ENCODE results near the gene SRSF8. TPM values are rescaled to one million over a fixed set of nuclear protein-coding genes. Genes with fewer than 3 reads are reported as not detected.

Gene SRSF8
- total RNA-seq, 1 donor from 2014 or later = 33.3 TPM

- no peak for TF ChIP-seq CTCF (IDR thresholded peaks at IDR 0.05; ENCODE audit: unreplicated experiment)
- no peaks in the 10 kb centered on the region for H3K9me3 Mint-ChIP-seq
- DNase-seq (ENCODE audit: low spot score in 2 of 2, unreplicated experiment in 2 of 2) = no peak
- H3K27ac Mint-ChIP-seq = no peak overlapping the region
- no peak overlapping the region for H3K4me3 Mint-ChIP-seq
- no peaks in the 10 kb centered on the region for H3K27me3 Mint-ChIP-seq (ENCODE audit: low read depth)
- H3K36me3 Mint-ChIP-seq = no peaks in the 10 kb centered on the region
- H3K4me1 Mint-ChIP-seq = peaks cover 16% of the 10 kb centered on the region
Observed at GRCh38 chr11:95086836-95087570, 20.3 kb downstream of the SRSF8 start.

- no peak for DNase-seq (ENCODE audit: low spot score in 2 of 2, unreplicated experiment in 2 of 2)
- no peak for TF ChIP-seq CTCF (IDR thresholded peaks at IDR 0.05; ENCODE audit: unreplicated experiment)
- peaks cover 18% of the 10 kb centered on the region for H3K4me1 Mint-ChIP-seq
Observed at GRCh38 chr11:95088946-95089619, 22.4 kb downstream of the SRSF8 start.

GRCh38 chr11:95089620-95090542, 23.2 kb downstream of the SRSF8 start, which contains the start of gene ENDOD1:
Gene ENDOD1 (plus strand): TSS chr11:95089846. CDS start chr11:95089928, 82 bp downstream.
- Mint-ChIP-seq H3K4me3 (peak within 1 kb of the TSS; percentile 89), H3K9me3 (no peaks in the 10 kb centered on the region), H3K27ac (peak within 1 kb of the TSS; percentile 85), H3K36me3 (no peaks in the 10 kb centered on the region), H3K4me1 (peaks cover 18% of the 10 kb centered on the region), H3K27me3 (ENCODE audit: low read depth) (no peaks in the 10 kb centered on the region)
- TF ChIP-seq CTCF (IDR thresholded peaks at IDR 0.05; ENCODE audit: unreplicated experiment) = no peak
- DNase-seq (ENCODE audit: low spot score in 2 of 2, unreplicated experiment in 2 of 2) = peak; percentile 70 to 84

More at GRCh38 chr11:95088946-95089619, 22.4 kb downstream of the SRSF8 start:
- H3K9me3 Mint-ChIP-seq = no peaks in the 10 kb centered on the region
- no peaks in the 10 kb centered on the region for H3K36me3 Mint-ChIP-seq
- H3K27me3 Mint-ChIP-seq (ENCODE audit: low read depth) = no peaks in the 10 kb centered on the region
- H3K27ac Mint-ChIP-seq = peak overlapping the region; percentile 75
- peak overlapping the region; percentile 80 for H3K4me3 Mint-ChIP-seq

- no peak overlapping the region for H3K27ac Mint-ChIP-seq
- peaks cover 18% of the 10 kb centered on the region for H3K4me1 Mint-ChIP-seq
- no peaks in the 10 kb centered on the region for H3K9me3 Mint-ChIP-seq
- no peaks in the 10 kb centered on the region for H3K27me3 Mint-ChIP-seq (ENCODE audit: low read depth)
- DNase-seq (ENCODE audit: low spot score in 2 of 2, unreplicated experiment in 2 of 2) = no peak
- H3K4me3 Mint-ChIP-seq = no peak overlapping the region
- TF ChIP-seq CTCF (IDR thresholded peaks at IDR 0.05; ENCODE audit: unreplicated experiment) = no peak
- no peaks in the 10 kb centered on the region for H3K36me3 Mint-ChIP-seq
Observed at GRCh38 chr11:95091663-95092180, 25.0 kb downstream of the SRSF8 start.
